HUES48 (cell line): ENCODE data around the gene STK25.

Experiments used
- H3K27ac ChIP-seq: one replicate; pipeline ENCODE4 v1.7.0; 2013; ENCODE audit warnings: low read depth, low read length, inconsistent platforms
- H3K27me3 ChIP-seq: 2 replicates; pipeline ENCODE4 v1.6.1; 2013; ENCODE audit warnings: mild to moderate bottlenecking, low read length; ENCODE audit not compliant: control insufficient read depth, insufficient read depth
- H3K36me3 ChIP-seq: 2 replicates; pipeline ENCODE4 v1.6.1; 2013; ENCODE audit warnings: low read length; ENCODE audit not compliant: control insufficient read depth, insufficient read depth
- H3K4me1 ChIP-seq: 2 replicates; pipeline ENCODE4 v1.6.1; 2013; ENCODE audit warnings: mild to moderate bottlenecking, low read length; ENCODE audit not compliant: control insufficient read depth, insufficient read depth
- H3K4me3 ChIP-seq: 2 replicates; pipeline ENCODE4 v1.5.1; 2013; ENCODE audit warnings: mild to moderate bottlenecking, low read depth, low read length
- H3K9ac ChIP-seq: 2 replicates; pipeline ENCODE4 v1.6.1; 2013; ENCODE audit warnings: mild to moderate bottlenecking, low read depth, low read length, moderate library complexity
- H3K9me3 ChIP-seq: 2 replicates; pipeline ENCODE4 v1.6.1; 2013; ENCODE audit warnings: low read length; ENCODE audit not compliant: control insufficient read depth, insufficient read depth

STK25 gene

GRCh38 chr2:241489733-241490680, 18.4 kb downstream of the STK25 start:
- Histone ChIP-seq H3K4me3 (no peak overlapping the region), H3K27me3 (no peaks in the 10 kb centered on the region), H3K36me3 (peaks cover 18% of the 10 kb centered on the region), H3K27ac (no peak overlapping the region), H3K9ac (no peak overlapping the region), H3K9me3 (no peaks in the 10 kb centered on the region), H3K4me1 (no peaks in the 10 kb centered on the region)

GRCh38 chr2:241489088-241489487, 19.3 kb downstream of the STK25 start:
- no peaks in the 10 kb centered on the region for H3K4me1 ChIP-seq
- no peak overlapping the region for H3K27ac ChIP-seq
- H3K27me3 ChIP-seq: no peaks in the 10 kb centered on the region
- H3K9me3 ChIP-seq: no peaks in the 10 kb centered on the region
- no peak overlapping the region for H3K4me3 ChIP-seq
- no peak overlapping the region for H3K9ac ChIP-seq
- peaks cover 8% of the 10 kb centered on the region; the same call in 1 of the 2 replicates for H3K36me3 ChIP-seq

DNA sequence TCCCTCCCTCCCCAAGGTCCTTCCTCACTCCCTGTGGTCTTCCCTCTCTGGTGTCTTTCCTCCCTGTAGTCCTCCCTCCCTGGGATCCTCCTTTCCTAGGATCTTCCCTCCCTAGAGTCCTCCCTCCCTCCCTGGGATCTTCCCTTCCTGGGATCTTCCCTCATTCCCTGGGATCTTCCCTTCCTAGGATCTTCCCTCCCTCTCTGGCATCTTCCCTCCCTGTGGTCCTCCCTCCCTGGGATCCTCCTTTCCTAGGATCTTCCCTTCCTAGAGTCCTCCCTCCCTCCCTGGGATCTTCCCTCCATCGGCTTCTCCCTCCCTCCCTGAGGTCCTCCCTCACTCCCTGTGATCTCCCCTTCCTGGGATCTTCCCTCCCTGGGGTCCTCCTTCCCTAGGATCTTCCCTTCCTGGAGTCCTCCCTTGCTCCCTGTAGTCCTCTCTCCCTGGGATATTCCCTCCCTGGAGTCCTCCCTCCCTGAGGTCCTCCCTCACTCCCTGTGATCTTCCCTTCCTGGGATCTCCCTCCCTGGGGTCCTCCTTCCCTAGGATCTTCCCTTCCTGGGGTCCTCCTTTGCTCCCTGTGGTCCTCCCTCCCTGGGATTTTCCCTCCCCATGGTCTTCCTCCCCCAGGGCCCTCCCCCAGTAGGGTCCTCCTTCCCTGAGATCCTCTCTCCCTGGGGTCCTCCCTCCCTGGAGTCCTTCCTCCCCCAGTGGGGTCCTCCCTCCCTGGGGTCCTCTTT, 23.0 kb downstream of the STK25 start:
- Histone ChIP-seq H3K36me3 (no peaks in the 10 kb centered on the region), H3K9me3 (no peaks in the 10 kb centered on the region), H3K4me1 (no peaks in the 10 kb centered on the region), H3K9ac (no peak overlapping the region), H3K4me3 (no peak overlapping the region), H3K27me3 (no peaks in the 10 kb centered on the region), H3K27ac (no peak overlapping the region)

GRCh38 chr2:241483305-241483704, 25.1 kb downstream of the STK25 start:
- H3K4me1 ChIP-seq: no peaks in the 10 kb centered on the region
- H3K4me3 ChIP-seq: no peak overlapping the region
- no peak overlapping the region for H3K27ac ChIP-seq
- H3K27me3 ChIP-seq: no peaks in the 10 kb centered on the region
- H3K9me3 ChIP-seq: no peaks in the 10 kb centered on the region
- no peak overlapping the region for H3K9ac ChIP-seq
- no peaks in the 10 kb centered on the region for H3K36me3 ChIP-seq

- no peaks in the 10 kb centered on the region for H3K4me1 ChIP-seq
- H3K9me3 ChIP-seq: no peaks in the 10 kb centered on the region
- no peak overlapping the region for H3K4me3 ChIP-seq
- no peaks in the 10 kb centered on the region for H3K27me3 ChIP-seq
- H3K27ac ChIP-seq: no peak overlapping the region
- H3K9ac ChIP-seq: no peak overlapping the region
- no peaks in the 10 kb centered on the region for H3K36me3 ChIP-seq
These were observed 26.0 kb downstream of the STK25 start for GRCh38 chr2:241482126-241482955.

GRCh38 chr2:241481687-241482086, 26.7 kb downstream of the STK25 start:
- H3K27me3 ChIP-seq: no peaks in the 10 kb centered on the region
- no peaks in the 10 kb centered on the region for H3K9me3 ChIP-seq
- H3K36me3 ChIP-seq: no peaks in the 10 kb centered on the region
- no peak overlapping the region for H3K4me3 ChIP-seq
- H3K27ac ChIP-seq: no peak overlapping the region
- H3K4me1 ChIP-seq: no peaks in the 10 kb centered on the region
- no peak overlapping the region for H3K9ac ChIP-seq

- H3K4me1 ChIP-seq: no peaks in the 10 kb centered on the region
- H3K27ac ChIP-seq: no peak overlapping the region
- H3K9ac ChIP-seq: no peak overlapping the region
- H3K4me3 ChIP-seq: no peak overlapping the region
- no peaks in the 10 kb centered on the region for H3K27me3 ChIP-seq
- no peaks in the 10 kb centered on the region for H3K9me3 ChIP-seq
- H3K36me3 ChIP-seq: no peaks in the 10 kb centered on the region
These were observed 29.1 kb downstream of the STK25 start for GRCh38 chr2:241479026-241479898.

DNA sequence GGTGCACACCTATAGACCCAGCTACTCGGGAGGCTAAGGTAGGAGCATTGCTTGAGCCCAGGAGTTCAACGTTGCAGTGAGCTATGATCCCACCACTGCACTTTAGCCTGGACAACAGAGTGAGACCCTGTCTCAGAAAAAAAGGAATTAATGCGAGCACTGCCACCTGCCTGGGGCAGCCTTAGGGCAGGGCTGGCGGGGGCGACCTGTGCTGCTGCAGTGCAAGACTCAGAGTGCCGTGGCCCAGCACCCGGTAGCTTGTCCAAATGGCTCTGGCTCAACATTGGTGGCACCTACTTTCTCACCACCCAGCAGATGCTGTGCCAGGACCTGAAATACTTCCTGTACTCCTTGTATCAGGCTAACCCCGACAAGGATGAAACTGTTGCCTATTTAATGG, 30.2 kb downstream of the STK25 start:
- no peaks in the 10 kb centered on the region for H3K36me3 ChIP-seq
- H3K9me3 ChIP-seq: no peaks in the 10 kb centered on the region
- no peak overlapping the region for H3K27ac ChIP-seq
- H3K9ac ChIP-seq: no peak overlapping the region
- H3K4me3 ChIP-seq: no peak overlapping the region
- no peaks in the 10 kb centered on the region for H3K27me3 ChIP-seq
- H3K4me1 ChIP-seq: no peaks in the 10 kb centered on the region

GRCh38 chr2:241475267-241475666, 33.1 kb downstream of the STK25 start:
- Histone ChIP-seq H3K27me3 (no peaks in the 10 kb centered on the region), H3K4me1 (no peaks in the 10 kb centered on the region), H3K9ac (no peak overlapping the region), H3K27ac (no peak overlapping the region), H3K36me3 (no peaks in the 10 kb centered on the region), H3K9me3 (no peaks in the 10 kb centered on the region), H3K4me3 (no peak overlapping the region)

- Histone ChIP-seq H3K36me3 (no peaks in the 10 kb centered on the region), H3K4me1 (no peaks in the 10 kb centered on the region), H3K27ac (no peak overlapping the region), H3K9ac (no peak overlapping the region), H3K4me3 (no peak overlapping the region), H3K9me3 (no peaks in the 10 kb centered on the region), H3K27me3 (no peaks in the 10 kb centered on the region)
These were observed 35.0 kb downstream of the STK25 start for GRCh38 chr2:241473399-241473798.
